Stomach smooth muscle (tissue), 2 donors: ENCODE measurements around the gene FBXW8.
A peak's percentile ranks its signal among the peaks of the same experiment; 100 is the strongest.

Source experiments
- H3K27ac ChIP-seq: one replicate; pipeline ENCODE4 v1.7.0; 2013; ENCODE audit warnings: mild to moderate bottlenecking, low read length, inconsistent platforms
- H3K27me3 ChIP-seq, 2 donors: one replicate each; pipeline ENCODE4 v1.7.0; 2013; ENCODE audit warnings: low read length in 2 of 2; ENCODE audit not compliant: insufficient read depth in 2 of 2, control insufficient read depth in 1 of 2
- H3K36me3 ChIP-seq, 2 donors: one replicate each; pipeline ENCODE4 v1.7.0; 2013; ENCODE audit warnings: low read length in 2 of 2; ENCODE audit not compliant: control insufficient read depth in 2 of 2, insufficient read depth in 2 of 2
- H3K4me1 ChIP-seq: one replicate; pipeline ENCODE4 v1.7.0; 2013; ENCODE audit warnings: low read length; ENCODE audit not compliant: control insufficient read depth, insufficient read depth
- H3K4me3 ChIP-seq, 2 donors: one replicate each; pipeline ENCODE4 v1.7.0; 2013; ENCODE audit warnings: low read length in 2 of 2
- H3K9ac ChIP-seq, 2 donors: one replicate each; pipeline ENCODE4 v1.7.0; 2013; ENCODE audit warnings: low read length in 2 of 2, mild to moderate bottlenecking in 1 of 2
- H3K9me3 ChIP-seq, 2 donors: one replicate each; pipeline ENCODE4 v1.7.0; 2013; ENCODE audit warnings: low read length in 2 of 2; ENCODE audit not compliant: control insufficient read depth in 2 of 2
- donor health status: healthy.
- donor health status: Pancreatic carcinoma.

FBXW8 gene

DNA sequence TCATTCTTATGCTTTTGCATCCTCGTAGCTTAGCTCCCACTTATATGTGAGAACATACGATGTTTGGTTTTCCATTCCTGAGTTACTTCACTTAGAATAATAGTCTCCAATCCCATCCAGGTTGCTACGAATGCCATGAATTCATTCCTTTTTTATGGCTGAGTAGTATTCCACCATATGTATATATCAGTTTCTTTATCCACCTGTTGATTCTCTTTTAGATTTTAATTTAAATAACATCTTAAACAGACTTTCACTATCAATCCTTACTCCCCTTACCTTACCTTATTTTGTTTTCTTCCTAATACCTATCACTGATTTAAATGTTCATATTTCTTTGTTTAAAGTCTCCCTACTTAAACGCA lies 488 bp upstream of the FBXW8 start:
- Histone ChIP-seq H3K36me3 (peaks cover 0 to 2% of the 10 kb centered on the region in 2 donors), H3K4me3 (peak overlapping the region; percentile 68 to 81), H3K4me1 (peaks cover 5% of the 10 kb centered on the region), H3K9me3 (no peaks in the 10 kb centered on the region), H3K27me3 (no peaks in the 10 kb centered on the region), H3K27ac (no peak overlapping the region), H3K9ac (peak overlapping the region in 1 of 2 donors; percentile 76)

GRCh38 chr12:116915326-116915725 lies 4.6 kb downstream of the FBXW8 start:
- Histone ChIP-seq H3K27ac (no peak overlapping the region), H3K36me3 (peaks cover 0 to 5% of the 10 kb centered on the region in 2 donors), H3K4me1 (peaks cover 5% of the 10 kb centered on the region), H3K9ac (no peak overlapping the region), H3K4me3 (no peak overlapping the region), H3K9me3 (no peaks in the 10 kb centered on the region), H3K27me3 (no peaks in the 10 kb centered on the region)

- Histone ChIP-seq H3K9ac (no peak overlapping the region), H3K4me1 (peaks cover 5% of the 10 kb centered on the region), H3K27me3 (no peaks in the 10 kb centered on the region), H3K4me3 (no peak overlapping the region), H3K36me3 (peaks cover 0 to 5% of the 10 kb centered on the region in 2 donors), H3K9me3 (no peaks in the 10 kb centered on the region), H3K27ac (no peak overlapping the region)
Observed at GRCh38 chr12:116916122-116916521, 5.4 kb downstream of the FBXW8 start.

GRCh38 chr12:116916714-116917114 lies 6.0 kb downstream of the FBXW8 start:
- Histone ChIP-seq H3K4me1 (peaks cover 3% of the 10 kb centered on the region), H3K4me3 (no peak overlapping the region), H3K9me3 (no peaks in the 10 kb centered on the region), H3K9ac (no peak overlapping the region), H3K27me3 (no peaks in the 10 kb centered on the region), H3K27ac (no peak overlapping the region), H3K36me3 (peaks cover 0 to 5% of the 10 kb centered on the region in 2 donors)

GRCh38 chr12:116918464-116918863 lies 7.7 kb downstream of the FBXW8 start:
- H3K9me3 ChIP-seq: no peaks in the 10 kb centered on the region
- no peaks in the 10 kb centered on the region for H3K27me3 ChIP-seq
- H3K4me3 ChIP-seq: no peak overlapping the region
- no peaks in the 10 kb centered on the region for H3K4me1 ChIP-seq
- H3K36me3 ChIP-seq: peaks cover 0 to 5% of the 10 kb centered on the region in 2 donors
- no peak overlapping the region for H3K27ac ChIP-seq
- no peak overlapping the region for H3K9ac ChIP-seq

DNA sequence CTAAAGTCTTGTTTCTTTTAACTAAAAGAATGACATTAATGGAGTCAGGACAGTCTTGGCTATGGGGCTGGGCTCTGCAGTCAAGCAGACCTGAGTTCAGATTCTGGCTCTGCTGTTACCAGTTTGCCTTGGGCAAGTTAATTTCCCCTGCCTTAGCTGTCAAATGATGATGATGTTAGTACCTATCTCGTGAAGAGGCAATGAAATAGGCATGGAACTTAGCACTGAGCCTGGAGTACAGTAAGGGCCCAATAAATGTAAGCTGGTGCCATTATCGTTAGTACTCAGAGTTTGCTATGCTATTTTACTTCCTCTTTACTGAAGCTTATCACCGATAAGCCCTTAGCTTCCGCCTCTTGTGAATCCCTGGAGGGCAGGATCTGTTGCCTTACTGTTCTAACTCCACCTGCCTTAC lies 8.5 kb downstream of the FBXW8 start:
- peaks cover 0 to 3% of the 10 kb centered on the region in 2 donors for H3K36me3 ChIP-seq
- H3K9ac ChIP-seq: no peak overlapping the region
- H3K9me3 ChIP-seq: no peaks in the 10 kb centered on the region
- no peaks in the 10 kb centered on the region for H3K27me3 ChIP-seq
- no peak overlapping the region for H3K4me3 ChIP-seq
- H3K4me1 ChIP-seq: no peaks in the 10 kb centered on the region
- H3K27ac ChIP-seq: no peak overlapping the region

DNA sequence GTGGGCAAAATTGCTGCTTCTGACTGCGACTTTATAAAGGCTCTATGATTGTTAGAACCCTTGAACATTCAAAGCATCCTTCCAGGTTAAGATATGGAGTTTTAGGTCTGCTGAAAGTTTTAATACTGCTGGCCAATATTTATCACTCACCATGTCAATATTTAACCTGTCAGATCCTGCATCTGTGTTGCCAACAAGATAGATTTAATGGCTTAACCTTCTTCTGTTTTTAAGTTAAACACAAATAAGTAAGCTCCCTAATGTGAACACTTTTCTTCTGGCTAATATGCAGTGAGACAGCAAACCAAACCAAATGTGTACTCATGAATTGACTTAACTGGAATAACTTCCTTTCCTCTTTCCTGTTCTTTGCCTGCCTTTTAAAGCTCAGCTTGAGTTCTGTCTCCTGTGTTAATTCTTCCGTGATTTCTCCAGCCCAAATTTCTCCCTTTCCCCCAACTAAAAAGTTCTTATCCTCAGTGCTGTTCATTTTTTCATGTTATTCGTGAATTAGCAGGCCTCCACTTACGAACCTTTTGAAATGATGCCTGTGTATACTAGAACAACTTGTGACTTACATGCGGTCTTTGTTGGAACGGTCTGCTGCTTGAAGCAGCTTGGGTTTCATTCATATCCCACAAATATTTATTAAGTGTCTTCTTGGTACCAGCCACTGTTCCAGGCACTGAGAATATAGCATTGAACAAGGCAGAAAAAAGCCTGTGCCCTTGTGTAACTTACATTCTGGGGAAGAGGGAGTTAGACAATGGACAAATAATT lies 9.1 kb downstream of the FBXW8 start:
- H3K4me1 ChIP-seq: no peaks in the 10 kb centered on the region
- H3K36me3 ChIP-seq: peaks cover 0 to 3% of the 10 kb centered on the region in 2 donors
- no peak overlapping the region for H3K9ac ChIP-seq
- no peaks in the 10 kb centered on the region for H3K9me3 ChIP-seq
- H3K27ac ChIP-seq: no peak overlapping the region
- no peaks in the 10 kb centered on the region for H3K27me3 ChIP-seq
- H3K4me3 ChIP-seq: no peak overlapping the region

DNA sequence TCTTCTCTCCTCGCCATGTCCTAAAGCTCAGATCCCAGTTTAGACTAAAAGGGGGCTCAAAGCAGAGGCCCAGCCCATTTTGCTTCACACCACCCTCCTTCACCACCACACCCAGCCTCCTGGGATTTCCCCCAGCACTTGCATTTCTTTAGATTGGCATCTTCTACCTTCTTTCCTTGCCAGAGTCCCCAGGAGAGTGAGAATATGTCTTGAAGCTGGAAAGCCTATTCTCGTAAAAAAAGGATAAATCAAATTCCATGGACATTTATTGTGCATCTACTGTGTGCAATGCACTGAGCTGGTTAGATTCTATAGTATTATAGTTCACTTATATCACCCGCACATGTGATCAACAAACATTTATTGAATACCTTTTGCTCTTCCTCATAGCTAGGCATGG lies 10.2 kb downstream of the FBXW8 start:
- peaks cover 0 to 3% of the 10 kb centered on the region in 2 donors for H3K36me3 ChIP-seq
- H3K4me3 ChIP-seq: no peak overlapping the region
- H3K9ac ChIP-seq: no peak overlapping the region
- H3K27ac ChIP-seq: no peak overlapping the region
- peaks cover 2% of the 10 kb centered on the region for H3K4me1 ChIP-seq
- H3K27me3 ChIP-seq: no peaks in the 10 kb centered on the region
- no peaks in the 10 kb centered on the region for H3K9me3 ChIP-seq

GRCh38 chr12:116922194-116922897 lies 11.6 kb downstream of the FBXW8 start:
- Histone ChIP-seq H3K9ac (no peak overlapping the region), H3K27me3 (no peaks in the 10 kb centered on the region), H3K27ac (no peak overlapping the region), H3K4me1 (peaks cover 2% of the 10 kb centered on the region), H3K4me3 (no peak overlapping the region), H3K36me3 (peaks cover 0 to 3% of the 10 kb centered on the region in 2 donors), H3K9me3 (no peaks in the 10 kb centered on the region)

DNA sequence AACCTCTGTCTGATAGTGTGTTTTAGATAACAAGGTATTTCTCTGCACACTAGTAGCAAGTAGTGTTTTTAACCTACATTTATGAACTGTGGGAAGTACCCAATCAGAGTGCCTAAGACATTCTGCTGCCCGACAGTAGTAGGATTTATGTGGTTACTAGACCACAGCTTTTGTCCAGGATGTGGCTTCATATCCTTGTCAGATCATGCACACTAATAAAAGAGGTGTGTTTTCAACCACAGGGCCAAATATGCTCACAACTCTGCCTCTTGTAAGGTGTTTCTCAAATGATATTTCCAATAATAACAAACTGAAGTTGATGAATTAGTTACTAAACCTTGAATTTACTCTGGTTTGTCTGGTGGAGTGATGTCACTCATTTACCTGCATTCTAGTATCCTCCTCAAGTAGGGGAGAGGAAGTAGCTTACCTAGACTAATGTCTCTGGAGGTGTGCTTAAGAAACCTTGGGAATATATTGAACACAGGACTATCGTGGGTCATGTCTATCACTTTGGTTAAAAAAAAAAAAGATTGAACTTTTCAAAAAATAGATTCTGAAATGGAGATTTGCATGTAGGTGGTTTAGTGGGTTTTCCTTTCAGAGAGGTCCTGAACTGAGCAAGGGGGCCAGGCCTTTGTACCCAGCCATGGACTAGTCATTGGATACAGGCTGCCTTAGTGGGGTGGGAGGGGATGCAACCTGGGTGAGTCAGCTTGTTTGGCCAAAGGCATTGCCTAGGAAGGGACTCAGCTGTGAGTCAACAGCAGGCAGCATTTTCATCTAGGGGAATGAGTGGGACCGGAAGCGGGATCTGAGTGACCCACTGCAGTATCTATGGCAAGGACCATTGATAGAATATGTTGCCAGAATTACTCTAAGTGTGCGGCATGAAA lies 14.1 kb downstream of the FBXW8 start:
- H3K9me3 ChIP-seq: no peaks in the 10 kb centered on the region
- peaks cover 2% of the 10 kb centered on the region for H3K4me1 ChIP-seq
- no peaks in the 10 kb centered on the region for H3K27me3 ChIP-seq
- peaks cover 4 to 8% of the 10 kb centered on the region in 2 donors for H3K36me3 ChIP-seq
- H3K4me3 ChIP-seq: no peak overlapping the region
- H3K9ac ChIP-seq: no peak overlapping the region
- no peak overlapping the region for H3K27ac ChIP-seq
